ENCODE results near the gene UBAC1. TPM values are rescaled to one million over a fixed set of nuclear protein-coding genes. Genes with fewer than 3 reads are reported as not detected.

Gene UBAC1
- total and polyA plus RNA-seq, 5 donors: 64.0 to 88.7 (median 83.3) TPM

GRCh38 chr9:135909371-135909770 lies 51.8 kb downstream of the UBAC1 start:
- intact Hi-C loops (cut with DNase I): no loop called here
- Histone ChIP-seq H3K27me3 (ENCODE audit: control insufficient read depth, insufficient read depth) (no peaks in the 10 kb centered on the region), H3K4me3 (ENCODE audit: low read length) (no peak overlapping the region), H3K27ac (ENCODE audit: low read length) (no peak overlapping the region), H3K4me1 (ENCODE audit: control insufficient read depth, insufficient read depth, low read length) (peaks cover 7% of the 10 kb centered on the region), H3K9me3 (ENCODE audit: control insufficient read depth, low read length) (no peaks in the 10 kb centered on the region)
- no peak for DNase-seq
- no peak for ATAC-seq
- WGBS: 97% methylated on average over 6 of the region's 6 CpGs

GRCh38 chr9:135908754-135909204 lies 52.4 kb downstream of the UBAC1 start:
- DNase-seq (peak in 1 of 3 donors; percentile 56), ATAC-seq (no peak)
- intact Hi-C loops (cut with DNase I): no loop called here
- 84% methylated on average over 12 of the region's 12 CpGs for WGBS
- Histone ChIP-seq H3K4me3 (ENCODE audit: low read length) (no peak overlapping the region), H3K27me3 (ENCODE audit: control insufficient read depth, insufficient read depth) (no peaks in the 10 kb centered on the region), H3K4me1 (ENCODE audit: control insufficient read depth, insufficient read depth, low read length) (peaks cover 7% of the 10 kb centered on the region), H3K9me3 (ENCODE audit: control insufficient read depth, low read length) (no peaks in the 10 kb centered on the region), H3K27ac (ENCODE audit: low read length) (no peak overlapping the region)

GRCh38 chr9:135908093-135908753 lies 53.0 kb downstream of the UBAC1 start:
- 16% methylated on average over 42 of the region's 42 CpGs for WGBS
- Histone ChIP-seq H3K27ac (ENCODE audit: low read length) (no peak overlapping the region), H3K4me1 (ENCODE audit: control insufficient read depth, insufficient read depth, low read length) (peaks cover 7% of the 10 kb centered on the region), H3K4me3 (ENCODE audit: low read length) (peak overlapping the region; percentile 82), H3K27me3 (ENCODE audit: control insufficient read depth, insufficient read depth) (no peaks in the 10 kb centered on the region), H3K9me3 (ENCODE audit: control insufficient read depth, low read length) (no peaks in the 10 kb centered on the region)
- intact Hi-C loops (cut with DNase I): no loop called here
- ATAC-seq: peak in 1 of 2 donors; percentile 4
- no peak for DNase-seq

- Histone ChIP-seq H3K27me3 (ENCODE audit: control insufficient read depth, insufficient read depth) (no peaks in the 10 kb centered on the region), H3K4me3 (ENCODE audit: low read length) (peak within 1 kb of the TSS; percentile 98), H3K9me3 (ENCODE audit: control insufficient read depth, low read length) (no peaks in the 10 kb centered on the region), H3K4me1 (ENCODE audit: control insufficient read depth, insufficient read depth, low read length) (peaks cover 12% of the 10 kb centered on the region), H3K27ac (ENCODE audit: low read length) (peak within 1 kb of the TSS; percentile 50)
- DNase-seq (peak; percentile 94 to 98 (median 97)), ATAC-seq (peak; percentile 97 to 98)
- intact Hi-C loops (cut with DNase I): no loop called here
- under 1% methylated on average over 83 of the region's 91 CpGs for WGBS
Observed at GRCh38 chr9:135907431-135908092, 53.6 kb downstream of the UBAC1 start, which contains the start of gene CAMSAP1. Gene CAMSAP1, minus strand, starts transcription at chr9:135907546. Its CDS starts 387 bp downstream, at chr9:135907159.

GRCh38 chr9:135907006-135907430 lies 54.2 kb downstream of the UBAC1 start:
- peaks cover 12% of the 10 kb centered on the region for H3K4me1 ChIP-seq (ENCODE audit: control insufficient read depth, insufficient read depth, low read length)
- intact Hi-C loops (cut with DNase I): no loop called here
- peak overlapping the region; percentile 98 for H3K4me3 ChIP-seq (ENCODE audit: low read length)
- no peaks in the 10 kb centered on the region for H3K27me3 ChIP-seq (ENCODE audit: control insufficient read depth, insufficient read depth)
- DNase-seq (peak in 2 of 3 donors; percentile 51 to 76), ATAC-seq (no peak)
- no peaks in the 10 kb centered on the region for H3K9me3 ChIP-seq (ENCODE audit: control insufficient read depth, low read length)
- H3K27ac ChIP-seq (ENCODE audit: low read length): peak overlapping the region; percentile 49
- under 1% methylated on average over 67 of the region's 69 CpGs for WGBS

- ATAC-seq (no peak), DNase-seq (peak in 1 of 3 donors; percentile 77)
- WGBS: under 1% methylated on average over 70 of the region's 70 CpGs
- intact Hi-C loops (cut with DNase I): no loop called here
- Histone ChIP-seq H3K27me3 (ENCODE audit: control insufficient read depth, insufficient read depth) (no peaks in the 10 kb centered on the region), H3K27ac (ENCODE audit: low read length) (peak overlapping the region; percentile 50), H3K4me1 (ENCODE audit: control insufficient read depth, insufficient read depth, low read length) (peaks cover 12% of the 10 kb centered on the region), H3K9me3 (ENCODE audit: control insufficient read depth, low read length) (no peaks in the 10 kb centered on the region), H3K4me3 (ENCODE audit: low read length) (peak overlapping the region; percentile 98)
Observed at GRCh38 chr9:135906291-135907005, 54.7 kb downstream of the UBAC1 start.

- H3K27me3 ChIP-seq (ENCODE audit: control insufficient read depth, insufficient read depth): no peaks in the 10 kb centered on the region
- peaks cover 12% of the 10 kb centered on the region for H3K4me1 ChIP-seq (ENCODE audit: control insufficient read depth, insufficient read depth, low read length)
- intact Hi-C loops (cut with DNase I): no loop called here
- ATAC-seq (no peak), DNase-seq (no peak)
- no peaks in the 10 kb centered on the region for H3K9me3 ChIP-seq (ENCODE audit: control insufficient read depth, low read length)
- peak overlapping the region; percentile 8 for H3K27ac ChIP-seq (ENCODE audit: low read length)
- 67% methylated on average over 23 of the region's 23 CpGs for WGBS
- peak overlapping the region; percentile 98 for H3K4me3 ChIP-seq (ENCODE audit: low read length)
Observed at GRCh38 chr9:135905380-135906258, 55.6 kb downstream of the UBAC1 start.

GRCh38 chr9:135903786-135904520 lies 57.2 kb downstream of the UBAC1 start:
- no peak overlapping the region for H3K27ac ChIP-seq (ENCODE audit: low read length)
- 96% methylated on average over 16 of the region's 16 CpGs for WGBS
- peaks cover 11% of the 10 kb centered on the region for H3K4me1 ChIP-seq (ENCODE audit: control insufficient read depth, insufficient read depth, low read length)
- intact Hi-C loops (cut with DNase I): no loop called here
- no peak for DNase-seq
- no peak for ATAC-seq
- H3K27me3 ChIP-seq (ENCODE audit: control insufficient read depth, insufficient read depth): no peaks in the 10 kb centered on the region
- no peaks in the 10 kb centered on the region for H3K9me3 ChIP-seq (ENCODE audit: control insufficient read depth, low read length)
- H3K4me3 ChIP-seq (ENCODE audit: low read length): no peak overlapping the region

- WGBS: 42% methylated on average over 3 of the region's 3 CpGs
- ATAC-seq: no peak
- no peaks in the 10 kb centered on the region for H3K9me3 ChIP-seq (ENCODE audit: control insufficient read depth, low read length)
- intact Hi-C loops (cut with DNase I): no loop called here
- no peak for DNase-seq
- H3K27ac ChIP-seq (ENCODE audit: low read length): no peak overlapping the region
- H3K4me1 ChIP-seq (ENCODE audit: control insufficient read depth, insufficient read depth, low read length): peaks cover 7% of the 10 kb centered on the region
- no peak overlapping the region for H3K4me3 ChIP-seq (ENCODE audit: low read length)
- no peaks in the 10 kb centered on the region for H3K27me3 ChIP-seq (ENCODE audit: control insufficient read depth, insufficient read depth)
Observed at GRCh38 chr9:135903358-135903656, 57.9 kb downstream of the UBAC1 start.
